ENCODE data around the gene PLCH1. TPM values are rescaled to one million over a fixed set of nuclear protein-coding genes. Genes with fewer than 3 reads are reported as not detected.

PLCH1 gene
- total RNA-seq, 1 donor from 2014 or later, result 1.1 TPM

- Mint-ChIP-seq H3K27ac (ENCODE audit: unreplicated experiment) (no peak overlapping the region), H3K4me3 (ENCODE audit: unreplicated experiment) (peak overlapping the region; percentile 66), H3K36me3 (ENCODE audit: unreplicated experiment) (no peaks in the 10 kb centered on the region), H3K4me1 (ENCODE audit: low read depth, unreplicated experiment) (peaks cover 6% of the 10 kb centered on the region), H3K9me3 (ENCODE audit: unreplicated experiment) (no peaks in the 10 kb centered on the region), H3K27me3 (ENCODE audit: unreplicated experiment) (no peaks in the 10 kb centered on the region)
- peak; percentile 44 for DNase-seq
- no peak for TF ChIP-seq CTCF (IDR thresholded peaks at IDR 0.05; ENCODE audit: partially characterized antibody, unreplicated experiment)
These were observed 1.1 kb upstream of the PLCH1 start for GRCh38 chr3:155745795-155746550.

- Mint-ChIP-seq H3K27me3 (ENCODE audit: unreplicated experiment) (no peaks in the 10 kb centered on the region), H3K4me3 (ENCODE audit: unreplicated experiment) (peak overlapping the region; percentile 97), H3K27ac (ENCODE audit: unreplicated experiment) (no peak overlapping the region), H3K36me3 (ENCODE audit: unreplicated experiment) (no peaks in the 10 kb centered on the region), H3K9me3 (ENCODE audit: unreplicated experiment) (no peaks in the 10 kb centered on the region), H3K4me1 (ENCODE audit: low read depth, unreplicated experiment) (peaks cover 6% of the 10 kb centered on the region)
- peak; percentile 89 for DNase-seq
- TF ChIP-seq CTCF (IDR thresholded peaks at IDR 0.05; ENCODE audit: partially characterized antibody, unreplicated experiment), result no peak
These were observed 753 bp downstream of the PLCH1 start for GRCh38 chr3:155744010-155744625.

- Mint-ChIP-seq H3K4me3 (ENCODE audit: unreplicated experiment) (peak overlapping the region; percentile 97), H3K27ac (ENCODE audit: unreplicated experiment) (no peak overlapping the region), H3K4me1 (ENCODE audit: low read depth, unreplicated experiment) (peaks cover 6% of the 10 kb centered on the region), H3K27me3 (ENCODE audit: unreplicated experiment) (no peaks in the 10 kb centered on the region), H3K9me3 (ENCODE audit: unreplicated experiment) (no peaks in the 10 kb centered on the region), H3K36me3 (ENCODE audit: unreplicated experiment) (no peaks in the 10 kb centered on the region)
- no peak for TF ChIP-seq CTCF (IDR thresholded peaks at IDR 0.05; ENCODE audit: partially characterized antibody, unreplicated experiment)
- no peak for DNase-seq
These were observed 1.3 kb downstream of the PLCH1 start for GRCh38 chr3:155743606-155744005.

GRCh38 chr3:155742349-155742965 lies 2.4 kb downstream of the PLCH1 start:
- no peaks in the 10 kb centered on the region for H3K36me3 Mint-ChIP-seq (ENCODE audit: unreplicated experiment)
- H3K27ac Mint-ChIP-seq (ENCODE audit: unreplicated experiment), result no peak overlapping the region
- H3K9me3 Mint-ChIP-seq (ENCODE audit: unreplicated experiment), result no peaks in the 10 kb centered on the region
- no peaks in the 10 kb centered on the region for H3K27me3 Mint-ChIP-seq (ENCODE audit: unreplicated experiment)
- TF ChIP-seq CTCF (IDR thresholded peaks at IDR 0.05; ENCODE audit: partially characterized antibody, unreplicated experiment), result no peak
- DNase-seq, result no peak
- H3K4me3 Mint-ChIP-seq (ENCODE audit: unreplicated experiment), result peak overlapping the region; percentile 12
- peaks cover 6% of the 10 kb centered on the region for H3K4me1 Mint-ChIP-seq (ENCODE audit: low read depth, unreplicated experiment)

GRCh38 chr3:155741603-155742002 lies 3.3 kb downstream of the PLCH1 start:
- no peaks in the 10 kb centered on the region for H3K9me3 Mint-ChIP-seq (ENCODE audit: unreplicated experiment)
- no peak for TF ChIP-seq CTCF (IDR thresholded peaks at IDR 0.05; ENCODE audit: partially characterized antibody, unreplicated experiment)
- H3K27ac Mint-ChIP-seq (ENCODE audit: unreplicated experiment), result no peak overlapping the region
- H3K4me3 Mint-ChIP-seq (ENCODE audit: unreplicated experiment), result no peak overlapping the region
- no peaks in the 10 kb centered on the region for H3K27me3 Mint-ChIP-seq (ENCODE audit: unreplicated experiment)
- H3K36me3 Mint-ChIP-seq (ENCODE audit: unreplicated experiment), result no peaks in the 10 kb centered on the region
- no peak for DNase-seq
- peaks cover 6% of the 10 kb centered on the region for H3K4me1 Mint-ChIP-seq (ENCODE audit: low read depth, unreplicated experiment)
